H1 (cell line): ENCODE results near the gene AIFM3. TPM values are rescaled to one million over a fixed set of nuclear protein-coding genes. Genes with fewer than 3 reads are reported as not detected.
A peak's percentile ranks its signal among the peaks of the same experiment; 100 is the strongest.

ENCODE experiments used
- CTCF ChIA-PET: fragments of 300-600 bp; sonication (Branson Sonifier 250); formaldehyde crosslinking; loops from one replicate; lab custom pipeline; 2021; ENCODE audit not compliant: partially characterized antibody; lab: Charles Lee
- POLR2A ChIA-PET: fragments of 300-600 bp; sonication (Branson Sonifier 250); formaldehyde crosslinking; loops from one replicate; lab custom pipeline; 2021; ENCODE audit warnings: inconsistent platforms; ENCODE audit not compliant: partially characterized antibody; lab: Charles Lee
- DNase-seq, 2 experiments: peaks; one replicate each; pipeline versions ENCODE4 v3.0.0 to v3.0.0-alpha.2; 2010 to 2022; ENCODE audit warnings: low spot score in 2 of 2, low read depth in 1 of 2, mixed read lengths in 1 of 2
- FAIRE-seq: peaks from 2 replicates; lab custom pipeline; 2011; peaks lifted over from hg19 to GRCh38; lab: Jason Lieb, UNC
- H2AFZ ChIP-seq: 2 replicates; pipeline ENCODE4 v1.8.1; 2012; ENCODE audit warnings: low read length, inconsistent platforms
- H2AK5ac ChIP-seq: 2 replicates; pipeline ENCODE4 v1.6.1; 2013; ENCODE audit warnings: low read depth, low read length
- H2BK120ac ChIP-seq: replicated peaks from 2 replicates; pipeline ENCODE3; 2013; ENCODE audit warnings: low read depth, low read length, inconsistent platforms
- H2BK12ac ChIP-seq: 2 replicates; pipeline ENCODE4 v1.6.1; 2013; ENCODE audit warnings: low read depth, low read length
- H2BK15ac ChIP-seq: 2 replicates; pipeline ENCODE4 v1.6.1; 2013; ENCODE audit warnings: low read length
- H2BK20ac ChIP-seq: 2 replicates; pipeline ENCODE4 v1.6.1; 2013; ENCODE audit warnings: low read length
- H2BK5ac ChIP-seq: 2 replicates; pipeline ENCODE4 v1.6.1; 2013; ENCODE audit warnings: low read depth, low read length
- H3K14ac ChIP-seq: 2 replicates; pipeline ENCODE4 v1.6.1; 2013; ENCODE audit warnings: inconsistent platforms; ENCODE audit not compliant: insufficient read length
- H3K18ac ChIP-seq: 2 replicates; pipeline ENCODE4 v1.6.1; 2013; ENCODE audit warnings: low read length; ENCODE audit errors: extremely low read depth
- H3K23ac ChIP-seq: 2 replicates; pipeline ENCODE4 v1.6.1; 2013; ENCODE audit warnings: inconsistent platforms; ENCODE audit not compliant: insufficient read length
- H3K23me2 ChIP-seq: 2 replicates; pipeline ENCODE4 v1.6.1; 2013; ENCODE audit warnings: low read depth, low read length
- H3K27ac ChIP-seq: 2 replicates; pipeline ENCODE4 v1.6.1; 2011; ENCODE audit warnings: low read depth, low read length, inconsistent platforms
- H3K27me3 ChIP-seq, 4 experiments: replicated peaks in 1 of 4; 1 replicate in 1 of 4; 2 replicates in 3 of 4; pipeline versions ENCODE4 v1.6.1 to v1.8.1; 2011 to 2013; ENCODE audit warnings: low read length in 3 of 4, mild to moderate bottlenecking in 3 of 4, inconsistent platforms in 2 of 4, mixed read lengths in 2 of 4, moderate library complexity in 1 of 4; ENCODE audit not compliant: control insufficient read depth in 3 of 4, insufficient read depth in 3 of 4; ENCODE audit errors: extremely low read depth in 1 of 4
- H3K36me3 ChIP-seq, 4 experiments: 2 replicates each; pipeline versions ENCODE4 v1.6.1 to v1.8.1; 2011 to 2013; ENCODE audit warnings: mild to moderate bottlenecking in 4 of 4, low read length in 3 of 4, moderate library complexity in 2 of 4, control low read depth in 1 of 4, inconsistent platforms in 1 of 4; ENCODE audit not compliant: insufficient read depth in 4 of 4, control insufficient read depth in 2 of 4
- H3K4ac ChIP-seq: replicated peaks from 2 replicates; pipeline ENCODE3; 2013; ENCODE audit warnings: low read length, low read depth, mixed read lengths, inconsistent platforms; ENCODE audit not compliant: insufficient read length
- H3K4me1 ChIP-seq, 4 experiments: replicated peaks in 1 of 4; 1 replicate in 1 of 4; 2 replicates in 3 of 4; pipeline versions ENCODE4 v1.6.1 to v1.8.1; 2011 to 2013; ENCODE audit warnings: low read length in 3 of 4, inconsistent platforms in 2 of 4, mixed read lengths in 1 of 4; ENCODE audit not compliant: insufficient read depth in 4 of 4, control insufficient read depth in 3 of 4
- H3K4me2 ChIP-seq, 2 experiments: 2 replicates each; pipeline versions ENCODE4 v1.6.1 to v1.8.1; 2011 to 2013; ENCODE audit warnings: low read depth in 2 of 2, low read length in 2 of 2, control low read depth in 1 of 2, inconsistent platforms in 1 of 2, mild to moderate bottlenecking in 1 of 2; ENCODE audit not compliant: insufficient read depth in 1 of 2
- H3K4me3 ChIP-seq, 4 experiments: fragments of 200-600, 300-600 bp in 1 of 4; sonication (generic), shearing (Covaris generic), sonication (Bioruptor Twin) in 1 of 4; 2 replicates each; pipeline versions ENCODE4 v1.5.1 to v1.8.1; 2011 to 2016; ENCODE audit warnings: low read length in 4 of 4, low read depth in 3 of 4, control low read depth in 2 of 4, inconsistent platforms in 2 of 4, mild to moderate bottlenecking in 2 of 4, mixed read lengths in 1 of 4, moderate library complexity in 1 of 4; ENCODE audit not compliant: insufficient read depth in 2 of 4; ENCODE audit errors: extremely low read depth in 1 of 4
- H3K56ac ChIP-seq: replicated peaks from 2 replicates; pipeline ENCODE3; 2013; ENCODE audit warnings: low read depth, mild to moderate bottlenecking, mixed read lengths, low read length, inconsistent platforms; ENCODE audit not compliant: insufficient read length
- H3K79me1 ChIP-seq: 2 replicates; pipeline ENCODE4 v1.6.1; 2013; ENCODE audit warnings: low read depth, low read length, control low read depth
- H3K79me2 ChIP-seq, 2 experiments: 2 replicates each; pipeline versions ENCODE4 v1.6.1 to v1.8.1; 2012 to 2013; ENCODE audit warnings: low read length in 2 of 2, mild to moderate bottlenecking in 2 of 2, inconsistent platforms in 1 of 2; ENCODE audit not compliant: insufficient read depth in 2 of 2, control insufficient read depth in 1 of 2
- H3K9ac ChIP-seq, 4 experiments: replicated peaks in 1 of 4; 1 replicate in 1 of 4; 2 replicates in 3 of 4; pipeline versions ENCODE4 v1.6.1 to v1.8.1; 2011 to 2013; ENCODE audit warnings: low read depth in 3 of 4, low read length in 3 of 4, control low read depth in 2 of 4, mild to moderate bottlenecking in 2 of 4, moderate library complexity in 2 of 4, inconsistent platforms in 1 of 4; ENCODE audit errors: extremely low read depth in 1 of 4
- H3K9me3 ChIP-seq, 2 experiments: 2 replicates each; pipeline versions ENCODE4 v1.6.1 to v1.8.1; 2012 to 2013; ENCODE audit warnings: mild to moderate bottlenecking in 2 of 2, moderate library complexity in 2 of 2, control low read depth in 1 of 2, inconsistent platforms in 1 of 2, low read depth in 1 of 2, low read length in 1 of 2, mixed read lengths in 1 of 2; ENCODE audit not compliant: insufficient read depth in 2 of 2
- H4K20me1 ChIP-seq, 2 experiments: replicated peaks in 1 of 2; 2 replicates each; pipeline versions ENCODE3 to v1.8.1; 2011 to 2013; ENCODE audit warnings: inconsistent platforms in 2 of 2, low read length in 2 of 2, mild to moderate bottlenecking in 1 of 2; ENCODE audit not compliant: insufficient read depth in 2 of 2, control insufficient read depth in 1 of 2
- H4K5ac ChIP-seq: 2 replicates; pipeline ENCODE4 v1.6.1; 2013; ENCODE audit warnings: low read length, low read depth, mixed read lengths, inconsistent platforms; ENCODE audit not compliant: insufficient read length
- H4K8ac ChIP-seq: 2 replicates; pipeline ENCODE4 v1.8.0; 2013; ENCODE audit warnings: mild to moderate bottlenecking, moderate library complexity, low read length, inconsistent platforms; ENCODE audit not compliant: insufficient read depth; ENCODE audit errors: extremely low read depth
- H4K91ac ChIP-seq: replicated peaks from 2 replicates; pipeline ENCODE3; 2013; ENCODE audit warnings: low read length, mixed read lengths, inconsistent platforms; ENCODE audit not compliant: insufficient read length
- ASH2L ChIP-seq: fragments of 200-600, 300-600 bp; sonication (generic); IDR thresholded peaks from one replicate; pipeline ENCODE4 v1.7.1; 2017; ENCODE audit warnings: low read length
- CHD2 ChIP-seq: IDR thresholded peaks from 2 replicates; pipeline ENCODE4 v1.6.1; 2012; ENCODE audit warnings: low read length, improper control_type of control experiment
- JUND ChIP-seq: IDR thresholded peaks from 2 replicates; pipeline ENCODE4 v1.6.1; 2011; ENCODE audit warnings: mild to moderate bottlenecking, improper control_type of control experiment, low read length
- KDM4A ChIP-seq: IDR thresholded peaks from one replicate; pipeline ENCODE4 v1.7.1; 2012; ENCODE audit warnings: low read depth, mild to moderate bottlenecking, moderate library complexity, low read length, inconsistent platforms; ENCODE audit not compliant: severe bottlenecking
- RAD21 ChIP-seq, 2 experiments: IDR thresholded peaks in 1 of 2; conservative IDR thresholded peaks in 1 of 2; 2 replicates each; pipeline ENCODE4 v1.6.1; 2011; ENCODE audit warnings: low read depth in 2 of 2, low read length in 2 of 2, improper control_type of control experiment in 1 of 2, inconsistent platforms in 1 of 2, mild to moderate bottlenecking in 1 of 2, moderate library complexity in 1 of 2
- RBBP5 ChIP-seq: IDR thresholded peaks from 2 replicates; pipeline ENCODE4 v1.7.1; 2012; ENCODE audit warnings: low read depth, mild to moderate bottlenecking, inconsistent platforms, low read length, moderate library complexity, borderline replicate concordance
- SAP30 ChIP-seq: fragments of 300-600 bp; sonication (generic); IDR thresholded peaks from 2 replicates; pipeline ENCODE4 v1.7.1; 2012; ENCODE audit warnings: low read length, moderate library complexity, mild to moderate bottlenecking, inconsistent platforms; ENCODE audit not compliant: insufficient read depth, insufficient replicate concordance
- TBP ChIP-seq: IDR thresholded peaks from 2 replicates; pipeline ENCODE4 v1.6.1; 2011; ENCODE audit warnings: low read depth, low read length, improper control_type of control experiment
- WGBS, 2 experiments: shearing (Covaris generic) in 1 of 2; methylation state at CpG; one replicate each; pipeline versions ENCODE4 v1.1.6 to v1.1.7; 2013 to 2015; ENCODE audit warnings: low lambda C conversion rate in 2 of 2, mixed read lengths in 2 of 2, inconsistent platforms in 1 of 2, low coverage in 1 of 2, missing lambda C conversion rate in 1 of 2; ENCODE audit not compliant: insufficient replicate concordance in 2 of 2, insufficient coverage in 1 of 2, insufficient read length in 1 of 2; ENCODE audit errors: extremely low coverage in 1 of 2, missing lambda C conversion rate in 1 of 2; 5-methylcytosine and 5-hydroxymethylcytosine counted together
- polyA plus RNA-seq, 7 experiments: library from polyadenylated mRNA; depleted of rRNA in 3 of 7; stranded (reverse) in 5 of 7; unstranded in 2 of 7; fragments of >200 nt in 5 of 7; fragments of 200-250 nt in 2 of 7; gene quantifications; 1 replicate in 5 of 7; 2 replicates in 1 of 7; 4 replicates in 1 of 7; pipeline versions ENCODE4 v1.2.1 to v1.2.3, GENCODE V29; 2011 to 2013; ENCODE audit warnings: missing spikeins in 2 of 7, mixed read lengths in 2 of 7
- total RNA-seq: library from RNA; stranded (reverse); fragmentation: NEBNext Ultra II Directional; extraction: Animal tissue kit (Norgen Biotek cat#: 25700); gene quantifications from 2 replicates; pipeline ENCODE4 v1.2.1, GENCODE V29; 2021
- TF ChIP-seq, protein P1 (sequence below): IDR thresholded peaks from 2 replicates; pipeline ENCODE4 v1.6.1; 2012; ENCODE audit warnings: inconsistent platforms

Gene AIFM3
- total and polyA plus RNA-seq, 2 of the 8 experiments (the other 6 are each of a cell fraction or from before 2014, with no cell fraction given), result 0.86 to 1.4 TPM

DNA sequence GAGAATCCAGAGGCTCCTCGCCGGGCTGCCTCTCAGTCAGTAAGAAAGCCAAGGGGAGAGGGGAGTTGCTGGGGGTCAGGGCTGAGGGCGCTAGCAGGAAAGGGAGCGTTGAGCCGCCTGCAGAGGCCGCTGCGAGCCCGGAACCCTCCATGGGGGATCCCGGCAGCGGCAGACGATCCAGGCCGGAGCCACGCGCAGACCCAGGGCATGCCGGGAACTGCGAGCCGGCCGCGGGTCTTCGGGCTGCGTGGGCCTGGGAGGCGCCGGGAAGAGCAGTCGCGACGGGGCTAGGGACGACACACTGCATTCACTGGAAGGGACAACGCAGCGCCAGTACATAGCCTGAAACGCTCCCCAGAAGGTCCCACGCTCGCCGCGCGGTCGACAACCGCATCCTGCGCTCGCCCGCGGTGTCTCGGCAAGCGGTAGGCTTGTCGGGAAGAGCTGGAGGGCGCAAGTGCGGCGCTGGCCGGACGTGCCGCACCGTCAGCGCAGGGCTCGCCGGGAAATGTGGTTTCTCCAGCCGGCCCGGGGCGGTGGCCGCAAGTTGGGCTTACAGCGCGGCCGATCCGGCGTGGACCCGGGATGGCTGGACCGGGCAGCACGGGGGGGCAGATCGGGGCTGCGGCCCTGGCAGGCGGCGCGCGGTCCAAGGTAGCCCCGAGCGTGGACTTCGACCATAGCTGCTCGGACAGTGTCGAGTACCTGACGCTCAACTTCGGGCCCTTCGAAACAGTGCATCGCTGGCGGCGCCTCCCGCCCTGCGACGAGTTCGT, 14.9 kb downstream of the AIFM3 start, which contains the start of gene LZTR1:
LZTR1 (plus strand) TSS at position 511 of the 776 bp plus-strand sequence; CDS start at position 586, 75 bp downstream.
- Histone ChIP-seq H3K18ac (peak within 1 kb of the TSS; percentile 95), H3K27me3 (peaks cover 0 to 14% (median 7%) of the 10 kb centered on the region in 4 experiments; a peak in 5 of 7 replicates), H4K20me1 (peaks cover 0 to 3% of the 10 kb centered on the region in 2 experiments), H3K14ac (no peak within 1 kb of the TSS), H3K36me3 (no peaks in the 10 kb centered on the region; a peak in 1 of 8 replicates), H3K23ac (no peak within 1 kb of the TSS), H2BK120ac (peak within 1 kb of the TSS; percentile 92), H3K56ac (peak within 1 kb of the TSS; percentile 71), H3K4me1 (peaks cover 5 to 25% (median 8%) of the 10 kb centered on the region in 4 experiments; a peak in 6 of 7 replicates), H3K4ac (peak within 1 kb of the TSS; percentile 83), H4K8ac (peak within 1 kb of the TSS; percentile 99), H2AFZ (peak within 1 kb of the TSS; percentile 78), H3K79me2 (no peaks in the 10 kb centered on the region), H2BK5ac (peak within 1 kb of the TSS; percentile 97; the same call in 1 of the 2 replicates), H3K4me2 (peak within 1 kb of the TSS; percentile 50 to 92), H3K23me2 (peaks cover 8% of the 10 kb centered on the region), H3K9ac (peak within 1 kb of the TSS; percentile 61 to 85 (median 79)), H3K4me3 (peak within 1 kb of the TSS; percentile 68 to 86 (median 74)), H4K5ac (peak within 1 kb of the TSS; percentile 98), H2AK5ac (0 out of 2 replicates have a peak within 1 kb of the TSS, but pooled peaks have one; percentile 10), H3K9me3 (peaks cover 11 to 17% of the 10 kb centered on the region in 2 experiments), H2BK20ac (no peak within 1 kb of the TSS), H2BK15ac (peak within 1 kb of the TSS; percentile 14; the same call in 1 of the 2 replicates), H3K27ac (peak within 1 kb of the TSS; percentile 90), H2BK12ac (no peak within 1 kb of the TSS), H4K91ac (peak within 1 kb of the TSS; percentile 99), H3K79me1 (no peaks in the 10 kb centered on the region)
- WGBS, 2 experiments, result 2% methylated on average over 81 of the region's 87 CpGs; no CpG with 5 or more reads in 1 of the 2 experiments
- POLR2A ChIA-PET, result interaction anchor here (0.9 to 4.6 kb wide), 14 partner anchors 8 to 63 kb away, joined by 3 to 45 read pairs (median 5); partner anchors contain the start of gene THAP7
- FAIRE-seq (no peak), DNase-seq (peak in 1 of 2 experiments; percentile 86)
- CTCF ChIA-PET, result interaction anchor here (0.6 to 1.9 kb wide), 16 partner anchors 9 to 177 kb away, joined by 3 to 10 read pairs (median 4); partner anchors contain the start of genes AIFM3, P2RX6 and THAP7
- TF ChIP-seq SAP30 (no peak), ASH2L (peak; percentile 64), RAD21 (IDR thresholded peaks at IDR 0.05 in 1 of 2, conservative IDR thresholded peaks at IDR 0.05 in 1 of 2; ENCODE audit: low read depth in 2 of 2, low read length in 2 of 2) (peak; percentile 42 to 53), TBP (peak; percentile 69; the same call in 1 of the 2 replicates), JUND (no peak), CHD2 (no peak), RBBP5 (peak; percentile 77), KDM4A (peak; percentile 92)
- TF ChIP-seq, protein P1, sequence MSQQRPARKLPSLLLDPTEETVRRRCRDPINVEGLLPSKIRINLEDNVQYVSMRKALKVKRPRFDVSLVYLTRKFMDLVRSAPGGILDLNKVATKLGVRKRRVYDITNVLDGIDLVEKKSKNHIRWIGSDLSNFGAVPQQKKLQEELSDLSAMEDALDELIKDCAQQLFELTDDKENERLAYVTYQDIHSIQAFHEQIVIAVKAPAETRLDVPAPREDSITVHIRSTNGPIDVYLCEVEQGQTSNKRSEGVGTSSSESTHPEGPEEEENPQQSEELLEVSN, result peak; percentile 80
